ENCODE data around the gene STAB1. TPM values are rescaled to one million over a fixed set of nuclear protein-coding genes. Genes with fewer than 3 reads are reported as not detected.
A peak's percentile ranks its signal among the peaks of the same experiment; 100 is the strongest.

STAB1 gene
- total RNA-seq, 4 donors from 2014 or later, result 27.0 to 98.2 (median 67.2) TPM

- Histone ChIP-seq H3K27ac (no peak overlapping the region), H3K9me3 (no peaks in the 10 kb centered on the region), H3K27me3 (no peaks in the 10 kb centered on the region), H3K4me1 (peaks cover 0 to 19% (median 12%) of the 10 kb centered on the region in 4 donors), H3K36me3 (peaks cover 0 to 7% (median 0%) of the 10 kb centered on the region in 3 donors), H3K4me3 (peak overlapping the region in 2 of 4 donors; percentile 72 to 74)
- DNase-seq, result peak in 2 of 3 donors; percentile 48
- TF ChIP-seq POLR2A (IDR thresholded peaks at IDR 0.05), result no peak
- TF ChIP-seq CTCF (IDR thresholded peaks at IDR 0.05), result no peak
Measured at GRCh38 chr3:52531860-52532516, 36.9 kb downstream of the STAB1 start.

- peak in 2 of 3 donors; percentile 42 to 59 for DNase-seq
- Histone ChIP-seq H3K4me3 (peak overlapping the region; percentile 56 to 76 (median 73)), H3K27me3 (no peaks in the 10 kb centered on the region), H3K27ac (peak overlapping the region in 2 of 4 donors; percentile 28 to 57), H3K4me1 (peaks cover 0 to 24% (median 14%) of the 10 kb centered on the region in 4 donors), H3K36me3 (peaks cover 0 to 7% (median 0%) of the 10 kb centered on the region in 3 donors), H3K9me3 (no peaks in the 10 kb centered on the region)
- TF ChIP-seq CTCF (IDR thresholded peaks at IDR 0.05) (no peak), POLR2A (IDR thresholded peaks at IDR 0.05) (no peak)
Measured at GRCh38 chr3:52532517-52532837, 37.3 kb downstream of the STAB1 start.

GRCh38 chr3:52532838-52533622, 37.9 kb downstream of the STAB1 start:
- H3K9me3 ChIP-seq, result no peaks in the 10 kb centered on the region
- H3K4me1 ChIP-seq, result peaks cover 4 to 30% (median 16%) of the 10 kb centered on the region in 4 donors
- no peak for TF ChIP-seq CTCF (IDR thresholded peaks at IDR 0.05)
- TF ChIP-seq POLR2A (IDR thresholded peaks at IDR 0.05), result no peak
- peaks cover 0 to 3% (median 0%) of the 10 kb centered on the region in 3 donors for H3K36me3 ChIP-seq
- DNase-seq, result peak in 2 of 3 donors; percentile 54 to 61
- no peaks in the 10 kb centered on the region for H3K27me3 ChIP-seq
- peak overlapping the region; percentile 56 to 76 (median 73) for H3K4me3 ChIP-seq
- H3K27ac ChIP-seq, result peak overlapping the region in 3 of 4 donors; percentile 28 to 57 (median 53)

GRCh38 chr3:52533623-52534280, 38.6 kb downstream of the STAB1 start, which contains the start of gene NT5DC2:
TSS of gene NT5DC2 (minus strand) at chr3:52533857. CDS start at chr3:52533737, 120 bp downstream.
- Histone ChIP-seq H3K36me3 (no peaks in the 10 kb centered on the region), H3K4me3 (peak within 1 kb of the TSS; percentile 56 to 76 (median 73)), H3K9me3 (no peaks in the 10 kb centered on the region), H3K27me3 (no peaks in the 10 kb centered on the region), H3K27ac (peak within 1 kb of the TSS; percentile 60 to 71 (median 64)), H3K4me1 (peaks cover 4 to 37% (median 19%) of the 10 kb centered on the region in 4 donors)
- peak; percentile 70 to 87 (median 72) for DNase-seq
- no peak for TF ChIP-seq POLR2A (IDR thresholded peaks at IDR 0.05)

GRCh38 chr3:52534281-52535183, 39.4 kb downstream of the STAB1 start:
- Histone ChIP-seq H3K27ac (peak overlapping the region; percentile 60 to 71 (median 64)), H3K4me3 (peak overlapping the region; percentile 49 to 76 (median 66)), H3K36me3 (no peaks in the 10 kb centered on the region), H3K4me1 (peaks cover 4 to 42% (median 20%) of the 10 kb centered on the region in 4 donors), H3K9me3 (no peaks in the 10 kb centered on the region), H3K27me3 (no peaks in the 10 kb centered on the region)
- DNase-seq, result peak in 2 of 3 donors; percentile 48 to 55
- TF ChIP-seq CTCF (IDR thresholded peaks at IDR 0.05) (no peak), POLR2A (IDR thresholded peaks at IDR 0.05) (no peak)
